Cardiac fibroblast (primary cell): Measurements from ENCODE around the gene GMEB2.
"Not testable (repeated sequence)": the region's sequence is repeated elsewhere in the genome, so short reads cannot be mapped to it uniquely, and the experiment has no call there.

ENCODE experiments used
- DNase-seq, 2 donors: peaks; one replicate each; pipeline versions ENCODE4 v3.0.0 to v3.0.0-alpha.2; 2010; ENCODE audit warnings: low read depth in 2 of 2
- H3K4me3 ChIP-seq, 2 donors: replicated peaks in 1 of 2; 1 replicate in 1 of 2; 2 replicates in 1 of 2; pipeline ENCODE4 v1.5.1; 2011; ENCODE audit warnings: low read depth in 2 of 2, low read length in 2 of 2, mild to moderate bottlenecking in 2 of 2, moderate library complexity in 1 of 2
- TF ChIP-seq, protein P1 (sequence below): IDR thresholded peaks from one replicate; pipeline ENCODE4 v1.5.1; 2011; ENCODE audit warnings: low read depth, mild to moderate bottlenecking, low read length, inconsistent platforms

The GMEB2 gene

DNA sequence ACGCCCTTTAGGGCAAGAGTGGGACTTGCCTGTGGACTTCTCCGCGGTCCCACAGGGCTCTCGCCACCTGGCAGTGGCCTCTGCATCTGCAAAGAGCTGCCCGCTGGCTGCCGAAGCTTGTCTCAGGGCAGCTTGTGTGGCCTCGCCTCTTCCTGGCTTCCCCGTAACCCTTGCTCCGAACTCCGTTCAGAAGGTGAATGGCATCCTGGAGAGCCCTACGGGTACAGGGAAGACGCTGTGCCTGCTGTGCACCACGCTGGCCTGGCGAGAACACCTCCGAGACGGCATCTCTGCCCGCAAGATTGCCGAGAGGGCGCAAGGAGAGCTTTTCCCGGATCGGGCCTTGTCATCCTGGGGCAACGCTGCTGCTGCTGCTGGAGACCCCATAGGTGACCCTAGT, 34.2 kb upstream of the GMEB2 start:
- no peak for DNase-seq
- no peak overlapping the region for H3K4me3 ChIP-seq
- TF ChIP-seq, protein P1, sequence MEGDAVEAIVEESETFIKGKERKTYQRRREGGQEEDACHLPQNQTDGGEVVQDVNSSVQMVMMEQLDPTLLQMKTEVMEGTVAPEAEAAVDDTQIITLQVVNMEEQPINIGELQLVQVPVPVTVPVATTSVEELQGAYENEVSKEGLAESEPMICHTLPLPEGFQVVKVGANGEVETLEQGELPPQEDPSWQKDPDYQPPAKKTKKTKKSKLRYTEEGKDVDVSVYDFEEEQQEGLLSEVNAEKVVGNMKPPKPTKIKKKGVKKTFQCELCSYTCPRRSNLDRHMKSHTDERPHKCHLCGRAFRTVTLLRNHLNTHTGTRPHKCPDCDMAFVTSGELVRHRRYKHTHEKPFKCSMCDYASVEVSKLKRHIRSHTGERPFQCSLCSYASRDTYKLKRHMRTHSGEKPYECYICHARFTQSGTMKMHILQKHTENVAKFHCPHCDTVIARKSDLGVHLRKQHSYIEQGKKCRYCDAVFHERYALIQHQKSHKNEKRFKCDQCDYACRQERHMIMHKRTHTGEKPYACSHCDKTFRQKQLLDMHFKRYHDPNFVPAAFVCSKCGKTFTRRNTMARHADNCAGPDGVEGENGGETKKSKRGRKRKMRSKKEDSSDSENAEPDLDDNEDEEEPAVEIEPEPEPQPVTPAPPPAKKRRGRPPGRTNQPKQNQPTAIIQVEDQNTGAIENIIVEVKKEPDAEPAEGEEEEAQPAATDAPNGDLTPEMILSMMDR, result no peak

GRCh38 chr20:63660622-63661021, 33.7 kb upstream of the GMEB2 start:
- H3K4me3 ChIP-seq, result no peak overlapping the region
- no peak for DNase-seq
- TF ChIP-seq, protein P1, result no peak

GRCh38 chr20:63660174-63660573, 33.3 kb upstream of the GMEB2 start:
- DNase-seq, H3K4me3 ChIP-seq: not testable (repeated sequence)

- TF ChIP-seq, protein P1, result no peak
- no peak for DNase-seq
- peak overlapping the region; percentile 78 to 91 for H3K4me3 ChIP-seq
These were observed 32.5 kb upstream of the GMEB2 start for GRCh38 chr20:63659370-63659769.

GRCh38 chr20:63658749-63659187, 31.9 kb upstream of the GMEB2 start:
- peak; percentile 49 to 71 for DNase-seq
- H3K4me3 ChIP-seq, result peak overlapping the region; percentile 78 to 91
- TF ChIP-seq, protein P1, result no peak

- TF ChIP-seq, protein P1, result no peak
- DNase-seq, result peak; percentile 93 to 96
- H3K4me3 ChIP-seq, result peak within 1 kb of the TSS; percentile 78 to 91
These were observed 31.2 kb upstream of the GMEB2 start, which contains the start of gene RTEL1 for GRCh38 chr20:63657937-63658748. Gene RTEL1 (plus strand): TSS chr20:63658312. CDS start chr20:63659403, 1,091 bp downstream.

- peak; percentile 16 to 26 for DNase-seq
- TF ChIP-seq, protein P1, result no peak
These were observed 30.5 kb upstream of the GMEB2 start for GRCh38 chr20:63657260-63657936.

More at GRCh38 chr20:63657260-63657936, 30.5 kb upstream of the GMEB2 start:
- H3K4me3 ChIP-seq, result peak overlapping the region; percentile 78 to 91
